OCI-M1 (cell line): ENCODE measurements around the gene KCNH5.

Experiments
- DNase-seq: peaks from one replicate; lab custom pipeline; 2025; lab: John Stamatoyannopoulos, UW

KCNH5 gene

DNA sequence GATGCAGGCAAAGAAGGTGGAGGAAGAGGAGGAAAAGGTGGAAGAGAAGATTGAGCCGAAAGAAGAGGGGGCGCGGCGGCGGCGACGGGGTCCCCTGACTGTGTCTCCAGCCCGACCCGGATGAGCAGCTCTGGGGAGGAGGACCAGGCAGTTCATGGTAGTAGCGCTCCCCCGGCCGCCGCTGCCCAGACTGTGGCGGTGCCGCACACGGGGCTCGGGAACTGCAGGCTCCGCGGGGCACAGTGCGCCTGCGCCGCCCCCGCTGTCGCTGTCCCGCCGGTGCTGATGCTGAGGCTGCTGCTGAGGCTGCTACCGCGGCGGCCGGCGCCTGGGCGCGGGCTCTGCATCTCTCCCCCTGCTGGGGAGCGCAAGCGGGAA is at the start of gene KCNH5:
Gene KCNH5, minus strand, starts transcription at position 225 of the 378 bp plus-strand sequence. CDS start 272 bp downstream, outside the sequence.
- DNase-seq, result no peak

GRCh38 chr14:63091394-63091996 is 46.2 kb upstream of the KCNH5 start:
- DNase-seq, result no peak

- no peak for DNase-seq
Measured at GRCh38 chr14:63088865-63089264, 43.6 kb upstream of the KCNH5 start.

- DNase-seq, result no peak
Measured at GRCh38 chr14:63078569-63078968, 33.3 kb upstream of the KCNH5 start.

GRCh38 chr14:63076488-63076887 is 31.2 kb upstream of the KCNH5 start:
- DNase-seq, result no peak

GRCh38 chr14:63055631-63056030 is 10.4 kb upstream of the KCNH5 start:
- DNase-seq, result no peak

DNA sequence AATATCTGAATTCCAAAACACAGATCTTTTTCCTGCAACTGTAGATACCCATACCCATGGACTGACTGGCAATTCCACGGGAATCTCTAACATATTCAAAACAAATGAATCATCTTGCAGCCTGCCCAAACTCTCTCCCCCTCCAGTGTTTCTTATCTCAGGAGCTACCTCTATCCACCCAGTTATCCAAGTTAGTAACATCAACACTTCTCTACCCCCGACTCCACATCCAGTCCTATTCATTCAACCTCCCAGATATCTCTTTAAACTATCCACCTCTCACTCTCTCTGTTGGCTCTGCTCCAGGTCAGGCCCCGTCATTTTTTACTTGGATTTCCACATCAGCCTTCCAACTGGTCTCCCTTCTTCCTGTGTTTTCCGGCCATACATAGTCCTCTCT is 6.7 kb upstream of the KCNH5 start:
- DNase-seq, result no peak

- DNase-seq, result no peak
Measured at GRCh38 chr14:63051301-63051700, 6.0 kb upstream of the KCNH5 start.

DNA sequence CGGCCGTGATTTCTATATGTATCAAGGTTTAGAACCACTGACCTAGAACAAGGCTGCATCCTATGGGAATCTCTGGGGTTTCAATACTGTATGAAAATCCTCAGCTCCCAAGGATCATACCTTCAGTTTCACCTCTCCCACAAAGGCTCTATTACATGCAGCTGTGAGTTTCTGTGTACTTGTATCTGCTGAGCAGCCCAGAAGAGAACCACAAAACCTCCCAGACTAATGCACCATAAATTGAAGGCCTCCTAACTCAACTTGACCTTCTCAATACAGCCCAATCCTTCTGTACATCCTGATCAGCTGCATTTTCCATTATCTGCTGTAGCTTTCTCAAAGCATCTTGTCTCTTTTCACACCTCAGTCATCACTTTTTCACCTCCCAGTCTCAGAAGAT is 5.4 kb upstream of the KCNH5 start:
- DNase-seq, result no peak

DNA sequence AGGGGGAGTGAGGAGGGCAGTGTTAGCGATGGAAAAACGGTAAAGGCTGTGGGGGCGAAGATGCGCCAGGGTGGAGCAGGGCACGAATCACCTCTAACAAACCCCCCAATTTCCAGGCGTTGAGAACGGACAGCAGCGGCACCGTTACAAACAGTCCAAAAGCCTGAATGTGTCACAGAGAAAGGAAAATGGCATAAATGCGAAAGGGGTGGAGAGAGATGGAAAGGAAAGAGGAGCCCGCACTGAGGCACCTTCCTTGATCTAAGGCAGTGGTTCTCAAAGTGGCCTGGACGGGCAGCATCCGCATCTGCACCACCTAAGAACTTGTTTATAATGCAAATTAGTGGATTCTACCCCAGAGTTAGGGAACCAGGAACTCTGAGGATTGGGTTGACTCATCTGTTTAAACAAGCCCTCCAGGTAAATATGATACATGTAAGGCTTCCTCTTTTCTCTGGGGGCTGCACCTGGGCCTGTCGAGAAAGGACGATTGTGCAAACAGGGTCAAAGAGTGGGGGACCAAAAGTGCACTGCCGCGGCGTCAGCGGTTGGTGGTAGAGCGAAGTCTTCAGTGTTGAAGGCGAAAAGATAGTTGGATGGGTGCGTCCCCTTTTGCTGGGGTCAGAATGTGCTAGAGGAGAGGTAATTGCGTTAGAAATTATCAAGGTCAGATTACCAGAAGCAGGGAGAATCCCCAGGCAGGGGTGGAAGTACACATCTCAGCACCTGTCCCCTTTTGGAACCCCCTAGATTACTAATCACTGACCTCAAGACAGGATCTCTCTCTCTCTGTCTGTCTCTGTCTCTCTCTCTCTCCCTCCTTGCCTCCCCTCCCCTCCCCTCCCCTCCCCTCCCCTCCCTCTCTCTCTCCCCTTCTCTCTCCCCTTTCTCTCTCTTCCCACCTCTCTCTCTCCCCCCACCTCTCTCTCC is 1.3 kb upstream of the KCNH5 start:
- DNase-seq, result no peak

DNA sequence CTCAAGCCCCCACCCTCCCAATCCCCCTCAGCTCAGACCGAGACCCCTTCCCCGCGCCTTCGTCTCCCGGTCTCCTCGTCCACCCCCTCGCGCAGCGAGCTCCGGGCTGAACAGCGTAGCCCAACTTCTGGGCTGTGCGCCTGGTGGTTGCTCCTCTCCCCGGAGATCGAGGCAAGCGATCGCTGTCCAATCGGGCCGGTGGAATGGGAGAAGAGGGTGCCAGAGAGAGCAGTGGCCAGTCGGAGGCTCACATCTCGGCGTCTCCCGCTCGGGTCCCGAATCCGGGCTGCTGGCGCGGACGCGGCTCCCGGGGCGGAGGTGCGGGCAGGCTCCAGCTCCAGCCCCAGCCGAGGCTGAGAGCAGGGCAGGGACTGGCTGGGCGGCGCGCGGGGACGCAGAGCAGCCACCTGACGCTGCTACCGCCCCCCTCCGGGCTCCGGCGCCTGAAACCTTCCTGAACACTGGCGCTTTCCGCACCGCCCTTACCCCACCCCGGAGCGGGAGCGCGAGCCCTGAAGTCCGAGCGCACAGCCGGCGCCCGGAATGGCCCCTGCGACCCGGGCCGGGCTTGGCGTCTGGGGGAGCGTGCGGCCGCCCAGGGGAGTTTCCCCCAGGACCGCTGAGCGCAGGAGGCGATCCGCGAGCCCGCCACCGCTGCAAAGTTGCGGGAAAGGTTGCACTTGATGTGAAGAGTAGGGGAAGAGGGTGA is 508 bp upstream of the KCNH5 start:
- no peak for DNase-seq

- peak; percentile 10 for DNase-seq
Measured at GRCh38 chr14:63039866-63040265, 5.4 kb downstream of the KCNH5 start.

DNA sequence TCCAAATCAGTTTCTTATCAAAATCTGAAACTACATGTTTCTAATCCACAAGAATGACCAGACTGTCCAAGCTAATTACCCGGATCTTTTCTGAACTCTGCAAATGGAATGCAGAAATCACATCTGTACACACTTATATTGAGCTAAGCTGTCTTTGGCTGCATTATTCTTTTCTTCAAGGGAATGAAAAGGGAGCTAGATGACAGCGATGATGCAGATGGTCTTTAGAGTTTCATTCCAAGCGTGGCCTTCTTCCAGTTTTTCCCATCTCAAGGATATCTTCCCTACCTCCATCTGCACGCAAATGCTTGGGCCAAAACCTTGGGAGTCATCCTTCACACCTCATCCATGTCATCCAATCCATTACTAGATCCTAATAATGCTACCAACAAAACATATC is 12.6 kb downstream of the KCNH5 start:
- DNase-seq, result no peak

GRCh38 chr14:63032076-63032475 is 13.2 kb downstream of the KCNH5 start:
- peak; percentile 46 for DNase-seq

- no peak for DNase-seq
Measured at GRCh38 chr14:63030113-63030512, 15.1 kb downstream of the KCNH5 start.

DNA sequence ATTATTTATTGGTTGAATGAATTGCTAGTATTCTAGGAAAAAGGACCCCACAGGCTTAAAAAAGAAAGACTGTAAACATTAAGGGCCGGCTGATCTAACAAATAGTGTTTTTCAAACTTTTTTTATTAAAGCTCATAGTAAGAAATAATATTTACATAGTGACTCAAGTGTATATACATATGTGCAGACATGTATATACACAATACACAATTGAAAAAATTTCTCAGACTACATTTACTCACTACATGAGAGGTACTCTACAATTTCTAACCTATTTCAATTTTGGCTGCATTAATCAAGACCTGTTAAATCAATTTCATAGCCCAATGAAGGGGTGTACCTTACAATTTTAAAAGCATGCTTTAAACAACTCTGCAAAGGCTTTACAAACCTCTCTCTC is 17.5 kb downstream of the KCNH5 start:
- no peak for DNase-seq

DNA sequence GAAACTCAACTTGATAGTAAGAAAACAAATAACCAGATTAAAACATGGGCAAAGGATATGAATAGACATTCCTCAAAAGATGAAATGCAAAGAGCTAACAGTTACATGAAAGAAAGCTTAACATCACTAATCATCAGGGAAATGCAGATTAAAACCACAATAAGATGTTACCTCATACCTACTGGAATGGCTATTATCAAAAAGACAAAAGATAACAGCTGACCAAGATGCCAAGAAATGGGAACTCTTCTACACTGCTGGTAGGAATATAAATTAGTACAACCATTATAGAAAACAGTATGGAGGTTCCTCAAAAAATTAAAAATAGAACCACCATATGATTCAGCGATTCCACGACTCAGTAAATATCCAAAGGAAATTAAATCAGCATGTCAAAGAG is 18.8 kb downstream of the KCNH5 start:
- no peak for DNase-seq

DNA sequence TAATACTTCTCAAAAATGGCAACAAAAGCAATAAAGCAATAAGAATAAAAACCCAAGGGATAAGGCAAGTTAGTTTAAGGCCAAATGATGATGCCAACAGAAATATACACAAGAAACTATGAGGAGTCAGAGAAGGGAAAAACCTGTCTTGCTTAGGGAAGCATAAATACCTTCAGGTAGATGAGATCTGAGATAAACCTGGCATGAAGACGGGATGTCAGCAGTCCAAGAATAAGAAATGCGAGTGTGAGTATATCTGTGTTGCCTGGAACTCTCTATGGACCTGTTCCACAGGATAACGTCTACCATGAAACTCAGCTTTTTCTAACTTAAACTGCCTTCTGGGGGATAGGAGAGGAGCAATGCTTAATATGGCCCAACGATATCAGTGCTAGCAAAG is 30.6 kb downstream of the KCNH5 start:
- DNase-seq, result no peak

DNA sequence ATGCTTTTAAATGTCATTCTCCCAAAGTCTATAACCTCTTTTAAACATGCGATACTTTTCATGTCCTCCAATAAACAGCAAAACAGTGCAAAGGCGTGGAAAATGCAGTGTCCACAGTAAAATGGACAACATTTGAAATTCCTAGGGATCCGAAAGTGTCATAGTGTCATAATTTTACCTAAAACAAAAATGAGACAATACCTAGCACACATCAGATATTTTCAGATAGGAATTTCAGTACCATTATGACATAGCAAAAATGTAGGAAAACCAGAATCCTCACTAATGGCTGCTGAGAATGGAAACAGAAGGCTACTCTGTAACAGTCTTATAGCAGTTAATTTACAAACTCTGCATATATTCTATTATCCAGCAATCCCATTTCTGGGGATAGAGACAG is 33.1 kb downstream of the KCNH5 start:
- DNase-seq, result no peak

- no peak for DNase-seq
Measured at GRCh38 chr14:63011623-63012022, 33.6 kb downstream of the KCNH5 start.

- DNase-seq, result no peak
Measured at GRCh38 chr14:63009495-63009894, 35.8 kb downstream of the KCNH5 start.

- DNase-seq, result no peak
Measured at GRCh38 chr14:63006531-63006930, 38.7 kb downstream of the KCNH5 start.

- no peak for DNase-seq
Measured at GRCh38 chr14:62994096-62994495, 51.2 kb downstream of the KCNH5 start.
